ENCODE data around the gene C18orf32.

Gene C18orf32

GRCh38 chr18:49499046-49499637, 12.1 kb upstream of the C18orf32 start:
- TF ChIP-seq, protein P1, sequence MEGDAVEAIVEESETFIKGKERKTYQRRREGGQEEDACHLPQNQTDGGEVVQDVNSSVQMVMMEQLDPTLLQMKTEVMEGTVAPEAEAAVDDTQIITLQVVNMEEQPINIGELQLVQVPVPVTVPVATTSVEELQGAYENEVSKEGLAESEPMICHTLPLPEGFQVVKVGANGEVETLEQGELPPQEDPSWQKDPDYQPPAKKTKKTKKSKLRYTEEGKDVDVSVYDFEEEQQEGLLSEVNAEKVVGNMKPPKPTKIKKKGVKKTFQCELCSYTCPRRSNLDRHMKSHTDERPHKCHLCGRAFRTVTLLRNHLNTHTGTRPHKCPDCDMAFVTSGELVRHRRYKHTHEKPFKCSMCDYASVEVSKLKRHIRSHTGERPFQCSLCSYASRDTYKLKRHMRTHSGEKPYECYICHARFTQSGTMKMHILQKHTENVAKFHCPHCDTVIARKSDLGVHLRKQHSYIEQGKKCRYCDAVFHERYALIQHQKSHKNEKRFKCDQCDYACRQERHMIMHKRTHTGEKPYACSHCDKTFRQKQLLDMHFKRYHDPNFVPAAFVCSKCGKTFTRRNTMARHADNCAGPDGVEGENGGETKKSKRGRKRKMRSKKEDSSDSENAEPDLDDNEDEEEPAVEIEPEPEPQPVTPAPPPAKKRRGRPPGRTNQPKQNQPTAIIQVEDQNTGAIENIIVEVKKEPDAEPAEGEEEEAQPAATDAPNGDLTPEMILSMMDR (IDR thresholded peaks at IDR 0.05; ENCODE audit: low read depth, low read length): no peak
- DNase-seq (ENCODE audit: low read depth in 2 of 2): no peak
- no peak overlapping the region for H3K4me3 ChIP-seq (replicated peaks in 1 of 2; ENCODE audit: low read depth in 2 of 2, low read length in 2 of 2)

GRCh38 chr18:49495480-49495879, 8.4 kb upstream of the C18orf32 start:
- DNase-seq (ENCODE audit: low read depth in 2 of 2): no peak
- H3K4me3 ChIP-seq (replicated peaks in 1 of 2; ENCODE audit: low read depth in 2 of 2, low read length in 2 of 2): no peak overlapping the region
- TF ChIP-seq, protein P1 (IDR thresholded peaks at IDR 0.05; ENCODE audit: low read depth, low read length): no peak

GRCh38 chr18:49495076-49495475, 8.0 kb upstream of the C18orf32 start:
- DNase-seq (ENCODE audit: low read depth in 2 of 2): no peak
- TF ChIP-seq, protein P1 (IDR thresholded peaks at IDR 0.05; ENCODE audit: low read depth, low read length): no peak
- H3K4me3 ChIP-seq (replicated peaks in 1 of 2; ENCODE audit: low read depth in 2 of 2, low read length in 2 of 2): no peak overlapping the region

GRCh38 chr18:49494660-49495059, 7.6 kb upstream of the C18orf32 start:
- TF ChIP-seq, protein P1 (IDR thresholded peaks at IDR 0.05; ENCODE audit: low read depth, low read length): no peak
- no peak overlapping the region for H3K4me3 ChIP-seq (replicated peaks in 1 of 2; ENCODE audit: low read depth in 2 of 2, low read length in 2 of 2)
- DNase-seq (ENCODE audit: low read depth in 2 of 2): peak in 1 of 2 donors; percentile 15

DNA sequence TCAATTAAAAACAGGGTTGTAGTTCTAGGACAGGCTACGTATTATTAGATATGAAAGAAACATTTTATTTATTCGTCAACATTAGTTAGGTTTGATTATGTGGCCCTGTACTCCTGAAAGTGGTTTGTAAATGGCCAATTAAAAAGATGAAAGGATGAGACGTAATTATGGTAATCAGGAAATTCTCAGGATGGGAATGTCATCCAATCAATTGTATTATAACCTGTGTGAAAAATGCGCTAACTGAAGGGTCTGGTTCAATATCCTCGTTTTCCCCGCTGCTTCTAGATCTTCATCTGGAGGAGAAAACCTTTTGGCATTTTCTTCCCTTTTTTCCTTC, 5.6 kb upstream of the C18orf32 start:
- H3K4me3 ChIP-seq (replicated peaks in 1 of 2; ENCODE audit: low read depth in 2 of 2, low read length in 2 of 2): no peak overlapping the region
- no peak for DNase-seq (ENCODE audit: low read depth in 2 of 2)
- TF ChIP-seq, protein P1 (IDR thresholded peaks at IDR 0.05; ENCODE audit: low read depth, low read length): no peak

DNA sequence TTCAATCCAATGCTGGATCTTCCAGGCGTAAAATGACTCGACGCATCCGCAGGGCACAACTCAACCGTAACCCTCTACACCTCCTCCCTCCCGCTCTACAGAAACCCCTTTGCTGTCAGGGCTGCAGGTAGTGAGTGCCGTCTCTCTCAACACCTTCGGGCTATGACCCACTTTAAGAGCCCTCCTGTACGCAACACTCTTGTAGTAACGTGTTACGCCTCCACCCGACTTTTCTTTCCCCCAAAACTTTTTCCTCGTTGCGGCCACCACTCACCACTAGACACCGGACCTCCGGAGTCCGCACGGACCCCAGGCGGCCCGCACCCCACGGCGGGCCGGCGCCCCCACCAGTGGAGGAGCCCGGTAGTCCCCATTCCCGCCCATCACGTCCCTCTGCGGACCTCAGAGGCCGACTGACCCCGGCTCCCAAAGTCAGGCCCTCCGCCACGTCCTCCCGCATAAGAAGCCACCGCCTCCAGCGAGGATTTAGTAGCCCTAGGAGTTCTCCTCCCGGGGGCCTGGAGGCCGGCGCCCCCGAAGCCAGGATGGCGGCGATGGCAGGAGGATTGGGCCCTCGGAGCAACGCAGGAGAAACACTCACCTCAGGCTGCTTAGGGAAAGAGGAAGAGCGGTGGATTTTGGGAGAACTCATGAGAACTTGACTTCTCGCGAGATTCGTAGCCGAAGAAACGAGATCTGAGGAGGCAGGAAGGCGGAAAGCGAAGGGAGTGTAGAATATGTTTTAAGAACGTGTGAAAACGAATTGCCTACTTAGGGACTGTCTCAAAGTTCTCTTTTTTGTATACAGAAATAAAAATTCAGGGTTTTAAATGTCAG, 5.0 kb upstream of the C18orf32 start, which contains the start of gene RPL17:
Gene RPL17 (minus strand): TSS at position 609 of the 837 bp plus-strand sequence.
- H3K4me3 ChIP-seq (replicated peaks in 1 of 2; ENCODE audit: low read depth in 2 of 2, low read length in 2 of 2): peak within 1 kb of the TSS; percentile 72 to 89
- peak; percentile 100 for DNase-seq (ENCODE audit: low read depth in 2 of 2)
- TF ChIP-seq, protein P1 (IDR thresholded peaks at IDR 0.05; ENCODE audit: low read depth, low read length): no peak

Measured in cardiac fibroblast (primary cell).